Measurements from ENCODE around the gene CFL2.
"Not testable (repeated sequence)": the region's sequence is repeated elsewhere in the genome, so short reads cannot be mapped to it uniquely, and the experiment has no call there.

Gene CFL2

GRCh38 chr14:34714320-34715126, at the start of gene CFL2:
CFL2 (minus strand) TSS chr14:34714593; CDS start chr14:34714540, 53 bp downstream.
- peak; percentile 86 for DNase-seq (ENCODE audit: low spot score)

GRCh38 chr14:34755215-34755614, 40.8 kb upstream of the CFL2 start:
- no peak for DNase-seq (ENCODE audit: low spot score)

- DNase-seq (ENCODE audit: low spot score) = no peak
Observed at GRCh38 chr14:34754687-34755086, 40.3 kb upstream of the CFL2 start.

- no peak for DNase-seq (ENCODE audit: low spot score)
Observed at GRCh38 chr14:34750670-34751069, 36.3 kb upstream of the CFL2 start.

- no peak for DNase-seq (ENCODE audit: low spot score)
Observed at GRCh38 chr14:34750233-34750632, 35.8 kb upstream of the CFL2 start.

- no peak for DNase-seq (ENCODE audit: low spot score)
Observed at GRCh38 chr14:34749408-34749807, 35.0 kb upstream of the CFL2 start.

- DNase-seq (ENCODE audit: low spot score) = no peak
Observed at GRCh38 chr14:34742270-34743115, 28.1 kb upstream of the CFL2 start.

- DNase-seq (ENCODE audit: low spot score) = no peak
Observed at GRCh38 chr14:34741840-34742239, 27.4 kb upstream of the CFL2 start.

- DNase-seq (ENCODE audit: low spot score) = not testable (repeated sequence)
Observed at GRCh38 chr14:34740139-34740538, 25.7 kb upstream of the CFL2 start.

GRCh38 chr14:34737079-34737478, 22.7 kb upstream of the CFL2 start:
- not testable (repeated sequence) for DNase-seq (ENCODE audit: low spot score)

- DNase-seq (ENCODE audit: low spot score) = no peak
Observed at GRCh38 chr14:34733245-34733644, 18.9 kb upstream of the CFL2 start.

- DNase-seq (ENCODE audit: low spot score) = no peak
Observed at GRCh38 chr14:34732802-34733201, 18.4 kb upstream of the CFL2 start.

GRCh38 chr14:34723867-34724266, 9.5 kb upstream of the CFL2 start:
- no peak for DNase-seq (ENCODE audit: low spot score)

GRCh38 chr14:34722723-34723545, 8.5 kb upstream of the CFL2 start:
- DNase-seq (ENCODE audit: low spot score) = peak; percentile 73

- no peak for DNase-seq (ENCODE audit: low spot score)
Observed at GRCh38 chr14:34721129-34721528, 6.7 kb upstream of the CFL2 start.

- no peak for DNase-seq (ENCODE audit: low spot score)
Observed at GRCh38 chr14:34718750-34719304, 4.4 kb upstream of the CFL2 start.

GRCh38 chr14:34715127-34715863, 902 bp upstream of the CFL2 start:
- peak; percentile 52 for DNase-seq (ENCODE audit: low spot score)

GRCh38 chr14:34713681-34714319, 593 bp downstream of the CFL2 start:
- DNase-seq (ENCODE audit: low spot score) = peak; percentile 55

GRCh38 chr14:34713122-34713680, 1.2 kb downstream of the CFL2 start:
- DNase-seq (ENCODE audit: low spot score) = no peak
